COLO668 (cell line): Measurements from ENCODE around the gene TTBK1.
"Not testable (repeated sequence)": the region's sequence is repeated elsewhere in the genome, so short reads cannot be mapped to it uniquely, and the experiment has no call there.

Experiments used
- DNase-seq: peaks from one replicate; lab custom pipeline; 2025; ENCODE audit not compliant: unreplicated experiment; lab: John Stamatoyannopoulos, UW

The TTBK1 gene

DNA sequence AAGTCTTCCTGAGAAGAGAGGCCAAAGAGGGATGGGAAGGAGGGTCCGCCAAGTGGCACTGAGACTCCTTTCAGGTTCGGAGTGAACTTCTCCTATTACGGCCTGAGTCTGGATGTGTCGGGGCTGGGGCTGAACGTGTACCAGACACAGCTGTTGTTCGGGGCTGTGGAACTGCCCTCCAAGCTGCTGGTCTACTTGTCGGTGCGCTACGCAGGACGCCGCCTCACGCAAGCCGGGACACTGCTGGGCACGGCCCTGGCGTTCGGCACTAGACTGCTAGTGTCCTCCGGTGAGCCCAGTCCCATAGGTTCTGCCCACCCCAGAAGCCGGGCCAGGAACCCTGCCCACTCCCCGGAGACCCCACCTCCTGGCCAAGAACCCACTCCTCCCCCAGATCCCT, 58.8 kb downstream of the TTBK1 start:
- no peak for DNase-seq

DNA sequence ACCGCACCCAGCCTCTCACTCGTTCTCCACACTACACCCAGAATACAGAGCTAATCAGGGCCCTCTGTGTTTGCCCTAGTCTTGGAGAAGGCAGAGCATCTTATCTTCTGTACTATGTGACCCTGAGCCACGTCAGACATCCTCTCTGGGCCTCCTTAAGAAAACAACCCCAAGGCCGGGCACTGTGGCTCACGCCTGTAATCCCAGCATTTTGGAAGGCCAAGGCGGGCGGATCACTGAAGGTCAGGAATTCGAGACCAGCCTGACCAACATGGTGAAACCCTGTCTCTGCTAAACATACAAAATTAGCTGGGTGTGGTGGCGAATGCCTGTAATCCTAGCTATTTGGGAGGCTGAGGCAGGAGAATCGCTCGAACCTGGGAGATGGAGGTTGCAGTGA, 59.7 kb downstream of the TTBK1 start:
- not testable (repeated sequence) for DNase-seq

DNA sequence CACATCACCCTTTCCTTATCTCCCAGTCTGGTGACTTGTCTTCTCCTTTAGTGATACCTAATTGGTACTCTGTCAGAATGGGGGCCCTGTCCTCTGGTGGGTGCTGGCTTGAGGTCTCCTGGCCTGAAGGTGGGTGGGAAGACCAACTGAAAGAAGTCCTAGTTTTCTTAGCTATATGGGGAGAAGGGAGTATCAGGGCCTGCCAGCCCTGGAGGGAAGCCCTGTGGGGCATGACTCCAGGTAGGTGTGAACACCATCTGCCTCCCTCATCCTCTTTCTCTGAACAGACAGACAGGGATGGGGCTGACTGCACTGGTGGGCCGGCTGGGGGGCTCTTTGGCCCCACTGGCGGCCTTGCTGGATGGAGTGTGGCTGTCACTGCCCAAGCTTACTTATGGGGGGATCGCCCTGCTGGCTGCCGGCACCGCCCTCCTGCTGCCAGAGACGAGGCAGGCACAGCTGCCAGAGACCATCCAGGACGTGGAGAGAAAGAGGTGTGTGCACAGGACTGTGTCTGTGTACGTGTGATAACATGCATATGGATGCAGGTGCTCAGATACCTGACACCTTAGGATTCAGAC, 60.6 kb downstream of the TTBK1 start:
- DNase-seq, result no peak

DNA sequence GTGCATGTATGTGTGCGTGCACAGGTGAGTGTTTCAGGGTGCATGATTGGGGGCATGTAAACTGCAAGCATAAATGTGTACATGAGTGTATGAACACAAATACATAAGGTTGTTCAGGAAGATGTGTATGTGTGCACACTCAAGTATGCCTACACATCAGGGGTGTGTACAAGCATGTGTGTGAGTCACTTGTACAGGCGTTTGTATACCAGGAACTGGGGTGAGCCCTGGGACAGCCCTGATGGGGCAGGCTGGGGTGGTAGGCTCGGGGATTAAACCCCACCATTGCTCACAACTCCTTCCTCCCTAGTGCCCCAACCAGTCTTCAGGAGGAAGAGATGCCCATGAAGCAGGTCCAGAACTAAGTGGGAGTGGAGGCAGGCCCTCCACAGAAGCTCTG, 61.1 kb downstream of the TTBK1 start:
- DNase-seq, result no peak

DNA sequence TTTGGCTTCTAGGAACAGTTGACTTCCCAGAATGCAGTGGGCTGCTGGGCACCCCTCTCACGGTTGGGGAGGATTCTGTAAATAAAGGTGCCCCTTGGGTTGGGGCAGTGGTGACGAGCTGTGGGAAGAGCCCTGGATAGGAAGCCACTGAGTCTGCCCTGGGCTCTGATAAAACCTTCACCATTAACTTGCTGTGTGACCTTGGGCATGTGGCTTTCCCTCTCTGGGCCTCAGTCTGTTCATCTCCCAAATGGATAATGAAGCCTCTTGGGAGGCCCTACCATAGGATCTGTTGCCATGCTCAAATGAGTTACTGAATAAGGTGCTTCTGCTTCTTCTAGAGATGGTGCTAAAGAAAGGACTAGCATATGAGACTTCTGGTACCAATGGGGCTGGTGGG, 61.6 kb downstream of the TTBK1 start:
- DNase-seq, result no peak

DNA sequence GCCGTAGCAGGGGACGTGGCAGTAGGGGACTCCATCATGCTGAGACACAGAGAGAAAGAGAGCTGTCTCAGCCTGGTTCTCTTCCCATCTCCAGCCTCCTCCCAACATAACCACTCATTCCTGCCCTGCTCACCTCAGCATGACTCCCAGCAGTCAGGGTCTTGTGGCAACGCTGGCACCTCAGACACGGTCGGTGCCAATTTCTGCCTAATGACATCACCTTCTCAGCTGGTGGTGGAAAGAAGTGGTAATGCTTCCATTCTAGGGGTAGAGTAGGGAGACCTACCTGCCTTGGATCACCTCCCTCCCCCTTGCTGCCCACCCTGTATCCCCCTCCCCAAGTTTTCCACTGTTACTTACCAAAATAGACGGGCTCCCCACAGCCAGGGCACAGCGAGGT, 62.8 kb downstream of the TTBK1 start:
- no peak for DNase-seq

DNA sequence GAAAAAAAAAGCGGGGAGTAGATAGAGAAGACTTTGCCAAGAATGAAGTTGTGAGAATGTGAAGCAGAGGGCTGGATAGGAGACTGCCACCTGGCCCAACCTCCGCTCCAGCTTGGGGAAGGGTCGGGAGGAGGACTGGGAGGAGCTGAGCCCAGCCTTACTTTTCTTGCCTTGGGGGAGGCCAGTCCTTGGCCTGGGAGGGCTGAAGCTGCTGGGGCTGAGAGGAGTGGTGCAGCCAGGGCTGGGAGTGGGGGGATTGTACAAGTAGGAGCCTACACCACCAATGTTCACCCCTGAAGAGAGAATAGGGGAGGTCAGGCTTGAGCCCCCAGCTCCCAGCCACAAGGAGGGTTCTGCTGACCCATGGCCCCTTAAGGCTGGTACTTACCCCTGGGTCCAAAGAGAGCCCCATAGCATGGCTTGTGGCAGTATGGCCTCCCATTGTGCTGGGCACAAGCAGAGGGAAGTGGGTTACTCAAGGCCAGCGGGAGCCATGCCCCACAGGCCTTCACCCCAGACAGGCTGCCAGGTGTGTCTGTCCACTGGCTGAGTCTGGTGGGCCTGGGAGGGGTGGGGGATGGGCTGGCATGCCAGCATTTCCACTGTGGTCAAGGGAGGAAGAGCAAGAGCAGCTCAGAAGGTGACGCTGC, 64.3 kb downstream of the TTBK1 start:
- no peak for DNase-seq

DNA sequence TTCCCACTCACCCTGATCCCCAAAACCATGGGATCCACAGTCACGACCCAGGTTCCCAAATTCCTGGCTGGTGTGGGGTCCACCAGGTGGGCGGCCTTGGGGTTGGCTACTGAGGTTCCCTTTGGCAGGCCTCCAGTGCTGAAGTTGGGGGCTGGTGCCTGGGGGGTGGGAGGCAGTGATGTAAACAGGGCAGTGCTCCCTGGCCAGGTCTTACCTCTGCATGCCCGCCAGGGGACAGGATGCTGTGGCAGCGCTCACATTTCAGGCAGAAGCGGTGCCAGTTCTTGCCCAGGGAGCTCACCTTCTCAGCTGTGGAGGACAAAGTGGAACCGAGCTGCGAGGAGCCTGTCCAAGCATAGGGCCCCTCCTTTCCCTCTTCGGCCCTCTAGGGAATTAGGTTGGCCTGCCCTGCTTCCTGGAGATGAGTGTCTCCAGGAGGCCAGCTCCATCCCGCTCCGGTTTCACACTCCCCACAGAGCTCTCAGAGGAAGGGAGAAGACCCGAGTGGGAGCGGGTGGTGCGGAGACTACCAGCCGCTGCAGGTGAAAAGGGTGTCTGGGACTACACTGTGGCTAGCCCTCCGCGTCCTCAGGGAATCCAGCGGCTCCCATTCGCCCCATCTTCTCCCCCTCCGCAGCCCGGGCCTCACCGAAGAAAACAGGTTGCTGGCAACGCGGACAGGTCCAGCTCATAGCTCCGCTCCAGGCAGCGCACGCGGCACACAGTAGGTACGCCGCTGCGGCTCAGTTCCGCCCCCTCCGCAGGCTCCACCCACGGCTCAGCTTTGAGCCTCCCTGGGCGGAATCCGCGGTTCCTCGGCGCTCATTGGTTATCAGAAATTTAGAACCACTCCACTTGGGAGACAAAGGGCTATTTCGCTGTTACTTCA, 65.1 kb downstream of the TTBK1 start, which contains the start of gene CRIP3:
Gene CRIP3 (minus strand): TSS at position 726 of the 889 bp plus-strand sequence. CDS start 34 bp downstream, at position 692.
- DNase-seq, result peak; percentile 47

DNA sequence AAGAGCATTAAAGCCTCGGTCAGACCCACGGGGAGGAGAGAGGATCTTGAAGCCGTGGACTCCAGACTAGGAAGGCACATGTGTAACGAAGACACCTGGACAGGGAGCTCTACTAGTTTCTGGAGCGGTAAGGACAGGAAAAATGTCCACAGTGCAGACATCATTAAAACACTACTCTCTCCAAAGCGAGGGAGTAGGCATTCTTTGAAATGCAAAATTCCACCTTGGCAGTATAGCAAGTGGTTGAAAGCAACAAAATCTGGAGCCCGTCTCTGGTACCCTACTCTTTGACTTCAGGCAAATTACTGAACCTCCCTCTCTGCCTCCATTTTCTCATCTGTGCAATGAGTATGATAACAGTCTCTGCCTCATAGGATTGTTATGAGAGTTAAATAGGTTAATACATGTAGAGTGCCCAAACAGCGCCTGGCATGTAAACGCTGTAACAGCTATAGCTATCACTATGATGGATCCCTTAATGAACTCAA, 65.8 kb downstream of the TTBK1 start:
- DNase-seq, result no peak

DNA sequence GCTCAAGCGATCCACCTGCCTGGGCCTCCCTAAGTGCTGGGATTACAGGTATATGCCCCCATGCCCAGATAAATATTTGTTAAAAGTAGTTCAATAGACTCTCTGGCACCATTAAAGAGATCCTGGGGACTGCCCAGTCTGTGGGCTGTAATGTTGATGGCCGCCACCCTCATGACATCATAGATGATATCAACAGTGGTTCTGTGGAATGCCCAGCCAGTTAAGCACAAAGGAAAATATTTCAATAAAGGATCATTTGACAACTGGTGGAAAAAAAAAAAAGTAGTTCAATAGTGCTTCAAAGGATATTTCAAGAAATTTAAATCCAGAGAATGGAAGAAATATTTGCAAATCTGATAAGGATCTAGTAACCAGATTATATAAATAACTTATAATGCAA, 66.9 kb downstream of the TTBK1 start:
- DNase-seq, result no peak

DNA sequence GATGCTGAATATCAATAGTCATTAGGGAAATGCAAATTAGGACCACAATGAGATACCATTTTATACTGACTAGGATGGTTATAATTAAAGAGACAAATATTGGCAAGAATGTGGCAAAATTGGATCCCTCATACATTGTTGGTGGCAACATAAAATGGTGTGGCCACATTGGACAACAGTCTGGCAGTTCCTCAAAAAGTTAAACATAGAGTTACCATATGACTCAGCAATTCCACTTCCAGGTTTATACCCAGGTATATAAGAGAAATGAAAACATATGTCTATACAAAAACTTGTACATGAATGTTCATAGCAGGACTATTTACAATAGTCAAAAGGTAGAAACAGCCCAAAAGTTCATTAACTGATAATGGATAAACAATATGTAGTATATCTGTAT, 67.3 kb downstream of the TTBK1 start:
- DNase-seq, result no peak

DNA sequence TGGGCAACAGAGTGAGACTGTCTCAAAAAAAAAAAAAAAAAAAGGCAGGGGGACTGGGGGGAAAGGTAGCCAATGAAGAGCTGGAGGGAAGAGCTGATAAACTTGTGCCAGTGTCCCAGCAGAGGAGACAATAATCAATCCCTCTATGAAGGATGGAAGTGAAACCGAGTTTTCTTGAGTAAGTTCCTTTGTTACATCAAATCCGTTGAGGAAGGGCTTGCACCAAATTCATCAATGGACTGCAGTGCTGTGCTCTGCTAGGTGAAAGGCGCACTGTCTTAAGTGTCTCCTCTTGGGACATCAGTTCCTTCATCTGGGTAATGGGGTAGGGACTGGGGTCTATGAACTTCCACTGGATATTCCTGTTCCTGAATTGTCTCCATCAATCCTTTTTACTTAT, 68.4 kb downstream of the TTBK1 start:
- no peak for DNase-seq

DNA sequence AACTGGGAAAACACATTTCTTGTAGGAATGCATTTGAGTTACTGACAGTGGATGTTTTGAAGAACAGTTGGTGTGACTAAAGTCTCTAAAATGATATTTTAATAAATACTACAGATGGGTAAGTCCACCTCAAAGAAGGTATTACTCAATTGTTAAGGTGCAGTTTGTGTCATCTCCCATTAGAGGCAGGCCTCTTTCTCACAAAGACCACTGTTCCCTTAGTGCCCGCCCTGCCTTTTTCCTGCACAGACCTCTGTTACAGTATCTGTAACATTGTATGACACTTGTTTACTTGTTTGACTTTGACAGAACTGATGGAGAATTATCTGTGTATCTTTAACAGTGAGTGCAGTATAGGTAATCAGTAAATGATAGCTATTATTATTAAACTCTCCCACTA, 70.5 kb downstream of the TTBK1 start:
- DNase-seq, result no peak

DNA sequence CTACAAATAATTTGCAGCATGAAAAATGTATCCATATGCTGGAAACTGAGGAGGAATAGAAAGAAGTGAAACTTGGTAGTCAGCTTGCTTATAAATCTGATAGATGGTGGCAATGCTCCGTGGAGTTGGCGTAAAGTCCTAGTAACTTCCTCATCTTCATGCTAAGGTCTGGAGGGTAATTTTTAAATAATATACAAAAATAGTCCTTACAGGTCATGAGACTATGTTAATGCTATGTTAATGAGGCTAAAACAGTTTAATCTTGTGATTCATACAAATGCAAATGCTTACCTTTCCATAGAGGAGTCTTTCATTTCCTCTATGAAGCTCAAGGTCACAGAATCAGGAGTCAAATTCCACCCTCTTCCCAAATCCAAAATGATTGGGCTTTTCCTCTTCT, 74.7 kb downstream of the TTBK1 start:
- no peak for DNase-seq

DNA sequence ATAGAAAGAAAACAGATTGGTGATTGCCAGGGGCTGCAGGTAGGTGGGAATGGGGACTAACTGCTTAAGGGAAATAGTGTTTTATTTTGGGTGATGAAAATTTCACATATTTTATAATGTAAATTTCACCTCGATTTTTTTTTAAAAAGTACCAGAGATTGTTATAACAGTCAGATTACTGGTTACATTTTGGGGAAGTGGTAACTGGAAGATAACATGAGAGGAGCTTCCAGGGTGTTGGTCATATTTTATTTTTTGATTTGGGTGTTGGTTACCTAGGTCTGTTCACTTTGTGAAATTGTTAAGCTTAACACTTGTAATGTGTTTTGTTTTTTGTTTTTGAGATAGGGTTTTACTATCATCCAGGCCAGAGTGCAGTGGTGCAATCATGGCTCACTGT, 82.6 kb downstream of the TTBK1 start:
- DNase-seq, result no peak

DNA sequence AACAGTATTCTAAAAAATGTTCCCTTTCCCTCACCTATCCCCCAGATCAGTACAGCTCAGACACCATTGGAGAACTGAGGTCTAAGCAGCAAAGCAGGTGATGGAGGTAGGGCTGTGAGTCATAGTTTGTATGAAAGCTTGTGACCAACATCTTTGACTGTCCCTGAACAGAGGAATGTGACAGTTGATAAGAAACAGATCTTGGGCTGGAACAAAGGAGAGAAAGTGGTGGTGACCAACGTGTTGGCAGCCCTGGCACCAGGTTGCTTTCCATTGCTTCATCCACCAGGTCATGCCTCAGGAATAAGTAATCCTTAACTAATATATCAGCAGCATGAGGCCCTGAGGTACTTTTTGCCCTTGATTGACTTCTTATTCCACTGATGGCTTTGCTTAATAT, 85.2 kb downstream of the TTBK1 start:
- no peak for DNase-seq

DNA sequence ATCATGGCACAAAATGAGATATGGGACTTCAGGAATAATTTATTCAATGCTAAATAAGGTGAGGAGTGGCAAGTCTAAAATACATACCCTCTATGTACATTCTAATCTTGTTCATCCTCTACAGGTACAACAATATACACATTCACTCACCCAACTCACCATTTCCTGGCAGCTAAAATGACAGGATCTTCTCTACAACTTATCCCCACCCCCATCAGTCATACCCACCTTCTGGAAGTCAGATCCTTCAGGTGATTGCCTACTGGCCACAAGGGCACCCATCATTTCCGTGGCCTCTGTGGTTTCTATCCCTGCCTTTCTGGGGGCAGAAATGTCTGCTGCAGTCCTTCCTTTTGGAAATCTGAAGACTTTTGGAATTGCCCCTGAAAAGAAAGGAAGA, 88.2 kb downstream of the TTBK1 start:
- no peak for DNase-seq

DNA sequence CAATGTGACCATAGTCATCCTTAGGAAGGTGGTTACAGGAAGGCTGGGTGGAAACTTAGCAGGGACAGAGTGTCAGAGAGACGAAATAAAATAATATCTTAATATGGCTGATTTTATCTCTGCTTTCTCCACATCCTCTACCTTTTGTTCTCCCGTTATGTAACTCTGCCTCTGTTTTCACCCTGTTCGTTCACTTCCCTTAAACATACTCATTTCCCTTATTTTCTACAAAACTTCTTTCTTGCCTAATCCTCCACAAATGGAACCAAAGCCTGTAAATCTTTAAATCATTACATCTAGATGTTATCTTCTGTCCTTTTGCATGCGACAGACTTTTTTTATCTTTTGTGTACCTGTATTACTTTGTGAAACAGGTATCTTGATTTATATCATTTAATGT, 88.6 kb downstream of the TTBK1 start:
- no peak for DNase-seq

DNA sequence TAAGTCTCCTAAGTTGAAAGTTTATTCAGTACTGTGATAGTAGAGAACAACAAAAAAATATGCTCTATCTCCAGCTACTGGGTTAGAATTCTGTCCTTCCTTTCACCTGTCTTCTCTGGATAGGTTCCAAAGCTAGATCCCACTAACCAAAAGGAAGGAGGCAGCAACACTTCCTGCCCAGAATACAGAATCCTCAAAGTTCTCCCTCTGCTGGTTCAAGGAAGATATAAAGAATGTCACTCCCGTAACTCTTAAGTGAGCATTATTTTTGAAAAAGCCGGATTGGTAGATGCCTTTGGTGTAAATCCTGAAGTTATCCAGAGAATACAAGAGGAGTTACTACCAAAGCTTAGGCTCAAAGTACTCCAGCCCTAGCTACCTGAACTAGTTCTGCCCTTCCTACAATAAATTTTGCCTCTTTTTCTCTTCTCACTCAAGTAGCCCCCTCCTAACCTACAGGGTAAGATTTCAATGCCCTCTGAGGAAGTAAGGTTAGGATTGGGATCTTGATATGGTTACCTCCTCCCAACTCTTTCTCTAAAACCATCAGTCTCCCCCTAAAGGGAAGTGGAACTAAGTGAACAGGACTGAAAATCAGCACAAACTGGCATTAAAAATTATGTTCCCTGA, 91.3 kb downstream of the TTBK1 start:
- DNase-seq, result no peak

DNA sequence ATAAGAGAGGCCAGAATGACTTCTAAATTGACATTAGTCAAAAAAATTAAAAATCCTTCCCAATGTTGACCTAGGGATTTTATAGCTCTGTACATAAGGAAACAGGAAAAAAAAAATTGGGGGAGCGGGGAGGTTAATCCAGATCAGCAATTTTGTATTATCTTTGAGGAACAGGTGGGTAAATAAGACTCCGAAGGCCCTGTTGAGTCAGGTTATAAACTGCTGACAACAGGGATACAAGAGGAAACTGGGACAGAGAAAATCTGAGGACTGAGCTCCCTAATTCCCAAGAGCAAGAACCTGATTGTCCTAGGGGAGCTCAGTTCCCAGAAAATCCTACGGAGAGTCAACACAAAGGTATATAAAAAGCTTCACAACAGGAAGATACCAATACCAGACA, 92.2 kb downstream of the TTBK1 start:
- DNase-seq, result peak; percentile 20

DNA sequence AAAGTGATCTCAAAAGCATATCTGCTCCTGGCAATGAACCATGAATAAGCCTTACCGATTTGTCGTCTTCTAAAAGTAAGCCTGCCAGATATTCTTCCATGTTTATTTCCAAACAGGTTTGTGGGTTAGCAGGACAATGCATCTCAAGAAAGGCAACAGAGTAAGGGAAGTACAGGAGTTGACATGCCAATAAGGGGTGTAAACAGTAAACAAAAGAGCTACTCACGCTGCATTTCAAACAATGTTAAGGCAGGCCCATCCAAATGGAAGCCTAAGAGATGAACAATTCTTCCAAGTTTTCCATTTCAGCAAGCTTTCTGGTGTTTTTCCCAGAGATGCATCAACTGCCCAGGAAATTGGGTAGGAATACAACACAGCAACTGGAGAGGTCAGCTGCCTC, 93.1 kb downstream of the TTBK1 start:
- DNase-seq, result no peak
